PC-3 (cell line): ENCODE measurements around the gene KLHDC8A.

Experiments
- EZH2 ChIP-seq: fragments of 300-600 bp; sonication (generic); IDR thresholded peaks from one replicate; pipeline ENCODE4 v1.6.1; 2017; ENCODE audit warnings: antibody characterized with exemption, mild to moderate bottlenecking, low read length; ENCODE audit not compliant: unreplicated experiment
- TF ChIP-seq, protein P1 (sequence below): fragments of 300-600 bp; sonication (generic); conservative IDR thresholded peaks from 2 replicates; pipeline ENCODE4 v1.5.1; 2017; ENCODE audit warnings: antibody characterized with exemption, low read depth, mild to moderate bottlenecking, low read length

DNA sequence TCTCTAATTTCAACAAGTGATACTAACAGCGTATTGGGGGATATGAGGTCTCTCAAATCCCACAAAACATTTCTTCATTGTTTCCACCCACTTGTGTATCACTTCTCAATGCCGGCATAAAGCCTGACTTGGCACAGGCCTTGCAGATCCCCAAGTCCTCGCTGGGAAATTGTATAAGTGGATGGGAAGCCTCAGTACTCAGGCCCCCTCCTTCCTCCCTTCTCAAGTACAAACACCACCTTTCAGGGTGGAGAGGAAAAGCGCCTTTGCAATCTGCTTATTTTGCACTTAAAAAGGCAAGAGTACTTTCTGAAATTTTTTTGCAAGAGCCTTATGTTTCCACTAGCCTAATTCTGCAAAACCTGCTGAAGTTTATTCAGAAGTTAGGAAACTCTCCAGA, 25.8 kb upstream of the KLHDC8A start:
- TF ChIP-seq, protein P1, sequence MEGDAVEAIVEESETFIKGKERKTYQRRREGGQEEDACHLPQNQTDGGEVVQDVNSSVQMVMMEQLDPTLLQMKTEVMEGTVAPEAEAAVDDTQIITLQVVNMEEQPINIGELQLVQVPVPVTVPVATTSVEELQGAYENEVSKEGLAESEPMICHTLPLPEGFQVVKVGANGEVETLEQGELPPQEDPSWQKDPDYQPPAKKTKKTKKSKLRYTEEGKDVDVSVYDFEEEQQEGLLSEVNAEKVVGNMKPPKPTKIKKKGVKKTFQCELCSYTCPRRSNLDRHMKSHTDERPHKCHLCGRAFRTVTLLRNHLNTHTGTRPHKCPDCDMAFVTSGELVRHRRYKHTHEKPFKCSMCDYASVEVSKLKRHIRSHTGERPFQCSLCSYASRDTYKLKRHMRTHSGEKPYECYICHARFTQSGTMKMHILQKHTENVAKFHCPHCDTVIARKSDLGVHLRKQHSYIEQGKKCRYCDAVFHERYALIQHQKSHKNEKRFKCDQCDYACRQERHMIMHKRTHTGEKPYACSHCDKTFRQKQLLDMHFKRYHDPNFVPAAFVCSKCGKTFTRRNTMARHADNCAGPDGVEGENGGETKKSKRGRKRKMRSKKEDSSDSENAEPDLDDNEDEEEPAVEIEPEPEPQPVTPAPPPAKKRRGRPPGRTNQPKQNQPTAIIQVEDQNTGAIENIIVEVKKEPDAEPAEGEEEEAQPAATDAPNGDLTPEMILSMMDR: no peak
- TF ChIP-seq EZH2: no peak
